Stimulated activated naive CD4-positive, alpha-beta T cell treated with Interleukin-2 at 50 U/mL for 16 hours (primary cell): ENCODE data around the gene MTMR6.

Experiments used
- DNase-seq: peaks from one replicate; lab custom pipeline; 2025; lab: John Stamatoyannopoulos, UW

MTMR6 gene

GRCh38 chr13:25280396-25280795 is 6.9 kb downstream of the MTMR6 start:
- no peak for DNase-seq

GRCh38 chr13:25276748-25277147 is 10.5 kb downstream of the MTMR6 start:
- no peak for DNase-seq

- no peak for DNase-seq
These were observed 18.7 kb downstream of the MTMR6 start for GRCh38 chr13:25268561-25268960.

- no peak for DNase-seq
These were observed 19.6 kb downstream of the MTMR6 start for GRCh38 chr13:25267715-25268114.

GRCh38 chr13:25266706-25267105 is 20.6 kb downstream of the MTMR6 start:
- no peak for DNase-seq

- no peak for DNase-seq
These were observed 25.0 kb downstream of the MTMR6 start for GRCh38 chr13:25262261-25262660.

GRCh38 chr13:25253702-25254101 is 33.6 kb downstream of the MTMR6 start:
- no peak for DNase-seq

GRCh38 chr13:25252752-25253151 is 34.5 kb downstream of the MTMR6 start:
- no peak for DNase-seq

- DNase-seq = no peak
These were observed 35.1 kb downstream of the MTMR6 start for GRCh38 chr13:25252225-25252624.

GRCh38 chr13:25249001-25249543 is 38.2 kb downstream of the MTMR6 start:
- DNase-seq = no peak

- no peak for DNase-seq
These were observed 39.2 kb downstream of the MTMR6 start for GRCh38 chr13:25248071-25248470.

GRCh38 chr13:25247360-25247759 is 39.9 kb downstream of the MTMR6 start:
- DNase-seq = no peak

GRCh38 chr13:25244123-25244522 is 43.2 kb downstream of the MTMR6 start:
- no peak for DNase-seq

- no peak for DNase-seq
These were observed 44.3 kb downstream of the MTMR6 start for GRCh38 chr13:25242956-25243355.

GRCh38 chr13:25241007-25241406 is 46.3 kb downstream of the MTMR6 start:
- no peak for DNase-seq

GRCh38 chr13:25237083-25237482 is 50.2 kb downstream of the MTMR6 start:
- DNase-seq = no peak

GRCh38 chr13:25233861-25234260 is 53.4 kb downstream of the MTMR6 start:
- DNase-seq = no peak

- DNase-seq = no peak
These were observed 54.3 kb downstream of the MTMR6 start for GRCh38 chr13:25232937-25233515.

GRCh38 chr13:25231517-25231916 is 55.8 kb downstream of the MTMR6 start:
- no peak for DNase-seq

- no peak for DNase-seq
These were observed 59.6 kb downstream of the MTMR6 start for GRCh38 chr13:25227690-25228089.

GRCh38 chr13:25225970-25226369 is 61.3 kb downstream of the MTMR6 start:
- DNase-seq = no peak

- no peak for DNase-seq
These were observed 63.1 kb downstream of the MTMR6 start for GRCh38 chr13:25224151-25224550.

- DNase-seq = no peak
These were observed 64.5 kb downstream of the MTMR6 start for GRCh38 chr13:25222740-25223139.

- DNase-seq = no peak
These were observed 69.3 kb downstream of the MTMR6 start for GRCh38 chr13:25218019-25218418.
